GM19240 (cell line): Measurements from ENCODE around the gene DUOX2.
"Not testable (repeated sequence)": the region's sequence is repeated elsewhere in the genome, so short reads cannot be mapped to it uniquely, and the experiment has no call there.

ENCODE experiments used
- DNase-seq: peaks from one replicate; pipeline ENCODE4 v3.0.0; 2011; ENCODE audit warnings: low spot score; ENCODE audit not compliant: insufficient read length

Gene DUOX2

DNA sequence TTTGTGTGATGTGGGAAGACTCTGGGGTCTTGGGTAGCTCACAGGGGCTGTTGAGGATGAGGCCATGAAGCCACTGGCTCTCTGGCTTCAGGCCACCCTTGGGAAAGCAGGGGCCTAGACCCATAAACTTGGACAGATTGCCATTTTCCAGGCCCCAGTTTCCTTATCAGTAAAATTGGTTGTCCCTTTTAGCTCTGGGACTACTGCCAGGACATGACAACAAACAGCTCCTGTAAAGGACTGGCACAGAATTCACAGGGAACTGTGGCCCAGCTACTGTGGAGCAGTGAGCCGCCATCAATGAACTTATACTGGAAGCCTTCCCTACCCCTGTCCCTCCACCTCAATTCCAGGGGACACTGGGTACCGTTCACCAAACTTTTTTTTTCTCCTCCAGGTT lies 36.6 kb downstream of the DUOX2 start:
- DNase-seq = not testable (repeated sequence)

GRCh38 chr15:45075440-45076320 lies 38.3 kb downstream of the DUOX2 start:
- DNase-seq = not testable (repeated sequence)

DNA sequence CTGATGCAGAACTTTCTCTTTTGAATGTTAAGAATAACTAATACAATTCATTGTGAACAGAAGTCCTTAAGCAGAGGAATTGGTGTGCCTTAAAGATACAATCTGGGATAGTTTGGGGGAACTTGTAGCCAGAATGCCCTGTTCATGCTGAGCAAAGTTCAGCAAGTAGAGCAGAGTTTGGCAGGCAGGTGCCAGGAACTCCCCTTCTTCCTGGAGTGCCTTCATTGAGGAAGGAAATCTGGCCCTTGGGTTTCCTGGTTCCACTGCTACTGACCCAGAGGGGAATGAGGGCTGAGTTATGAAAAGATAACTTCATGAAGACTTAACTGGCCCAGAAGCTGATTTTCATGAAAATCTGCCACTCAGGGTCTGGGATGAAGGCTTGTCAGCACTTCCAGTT lies 40.4 kb downstream of the DUOX2 start:
- not testable (repeated sequence) for DNase-seq

DNA sequence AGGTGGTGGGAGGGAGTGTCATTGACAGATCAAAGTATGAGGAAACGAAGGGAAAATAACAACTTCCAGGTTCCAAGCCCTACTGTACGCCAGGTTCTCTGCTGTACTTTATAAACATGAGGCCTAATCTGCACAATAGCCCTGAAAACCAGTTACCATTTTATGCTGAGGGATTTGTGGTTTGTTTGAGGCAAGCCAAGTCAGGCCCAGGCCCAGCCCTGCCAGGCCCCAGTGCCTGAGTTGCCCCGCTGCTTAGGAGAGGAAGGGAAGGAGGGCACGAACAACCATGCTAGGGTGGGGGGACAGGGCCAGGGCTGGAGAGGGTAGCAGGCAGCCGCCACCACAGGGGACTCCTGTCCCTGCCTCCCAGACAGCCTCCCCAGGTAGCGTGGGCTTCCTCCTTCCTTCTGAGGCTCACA lies 44.0 kb downstream of the DUOX2 start:
- not testable (repeated sequence) for DNase-seq

- DNase-seq = no peak
Measured at GRCh38 chr15:45064386-45064785, 49.6 kb downstream of the DUOX2 start.

DNA sequence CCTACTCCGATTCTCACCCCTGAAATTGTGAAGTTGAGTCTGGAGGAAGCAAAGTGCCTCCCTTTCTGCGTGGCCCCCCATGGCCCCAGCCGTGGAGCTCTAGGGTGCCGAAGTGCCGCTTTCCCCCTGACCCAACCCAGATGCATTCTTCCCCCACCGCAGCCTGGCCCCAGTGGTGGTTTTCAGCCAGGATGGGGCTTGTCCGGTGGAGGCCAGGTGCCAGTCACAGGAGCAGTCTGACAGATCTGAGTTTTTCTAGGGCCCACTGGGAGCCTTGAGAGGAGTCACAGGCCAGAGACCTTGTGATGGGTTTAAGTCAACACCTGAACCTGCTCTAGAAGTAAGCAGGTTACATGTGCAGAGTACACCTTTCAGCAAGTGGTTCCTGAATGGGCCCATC lies 51.7 kb downstream of the DUOX2 start:
- not testable (repeated sequence) for DNase-seq

DNA sequence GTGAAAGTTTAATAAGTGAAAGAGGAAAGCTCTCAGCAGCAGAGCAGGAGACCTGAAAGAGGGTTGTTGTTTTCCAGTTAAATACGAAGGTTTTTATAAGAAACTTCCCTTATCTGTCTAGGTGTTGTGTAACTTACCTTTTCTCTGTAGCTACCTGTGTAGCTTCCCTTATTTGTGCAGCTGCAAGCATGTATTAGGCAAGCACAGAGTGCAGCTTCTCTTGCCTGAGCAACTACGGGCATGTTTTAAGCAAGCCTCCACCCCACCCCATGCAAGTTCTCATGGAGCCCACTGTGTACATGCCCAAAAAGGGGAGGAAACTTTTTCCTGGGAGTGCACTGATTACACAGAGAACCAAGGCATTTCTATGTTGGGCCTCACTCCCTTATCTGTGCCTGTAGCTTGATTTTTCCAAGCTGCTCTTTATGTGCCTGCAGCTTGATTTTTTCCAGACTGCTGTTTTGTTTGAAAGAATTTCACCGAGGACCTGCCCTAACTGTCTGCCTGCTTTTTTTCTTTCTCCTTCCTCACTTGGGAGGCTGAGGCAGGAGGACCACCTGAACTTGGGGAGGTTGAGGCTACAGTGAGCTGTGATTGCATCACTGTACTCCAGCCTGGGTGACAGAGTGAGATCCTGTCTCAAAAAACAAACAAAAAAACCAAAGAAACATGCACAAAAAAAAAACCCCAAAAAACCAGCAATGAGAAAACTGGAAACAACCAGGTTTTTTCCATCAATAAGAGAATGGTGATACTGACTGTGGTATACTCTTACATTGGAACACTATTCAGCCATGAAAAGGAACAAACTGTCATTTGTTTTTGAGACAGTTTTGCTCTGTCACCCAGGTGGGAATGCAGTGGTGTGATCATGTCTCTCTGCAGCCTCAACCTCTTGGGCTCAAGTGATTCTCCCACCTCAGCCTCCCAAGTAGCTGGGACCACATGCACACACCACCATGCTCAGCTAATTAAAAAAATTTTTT lies 55.0 kb downstream of the DUOX2 start:
- not testable (repeated sequence) for DNase-seq

DNA sequence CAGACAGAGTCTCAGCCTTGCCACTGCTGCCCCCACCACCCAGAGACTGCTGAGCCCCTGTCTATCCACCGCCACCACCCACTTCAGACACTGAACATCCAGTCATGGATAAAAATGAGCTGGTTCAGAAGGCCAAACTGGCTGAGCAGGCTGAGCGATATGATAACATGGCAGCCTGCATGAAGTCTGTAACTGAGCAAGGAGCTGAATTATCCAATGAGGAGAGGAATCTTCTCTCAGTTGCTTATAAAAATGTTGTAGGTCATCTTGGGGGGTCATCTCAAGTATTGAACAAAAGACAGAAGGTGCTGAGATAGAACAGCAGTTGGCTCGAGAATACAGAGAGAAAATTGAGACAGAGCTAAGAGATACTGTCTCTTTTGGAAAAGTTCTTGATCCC lies 61.3 kb downstream of the DUOX2 start:
- not testable (repeated sequence) for DNase-seq

DNA sequence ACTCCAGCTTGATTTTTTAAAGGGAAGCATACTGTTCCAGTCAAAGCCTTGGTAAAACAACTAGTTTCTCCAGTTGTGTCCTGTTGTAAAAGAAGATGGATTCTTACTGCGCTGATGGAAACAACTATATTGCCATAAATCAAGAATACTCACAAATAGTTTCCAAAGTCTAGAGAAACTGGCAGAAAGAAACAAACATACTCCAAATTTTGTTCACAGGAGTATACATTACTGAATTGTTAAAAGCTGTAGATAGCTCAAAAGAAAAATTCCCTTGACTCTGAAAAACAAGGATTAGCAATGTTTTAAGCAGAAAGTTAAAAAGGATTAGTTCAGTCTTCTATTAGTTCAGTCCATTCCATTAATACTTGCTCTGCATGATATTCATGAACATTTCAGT lies 63.4 kb downstream of the DUOX2 start:
- no peak for DNase-seq

GRCh38 chr15:45048794-45049631 lies 65.0 kb downstream of the DUOX2 start:
- DNase-seq = no peak

DNA sequence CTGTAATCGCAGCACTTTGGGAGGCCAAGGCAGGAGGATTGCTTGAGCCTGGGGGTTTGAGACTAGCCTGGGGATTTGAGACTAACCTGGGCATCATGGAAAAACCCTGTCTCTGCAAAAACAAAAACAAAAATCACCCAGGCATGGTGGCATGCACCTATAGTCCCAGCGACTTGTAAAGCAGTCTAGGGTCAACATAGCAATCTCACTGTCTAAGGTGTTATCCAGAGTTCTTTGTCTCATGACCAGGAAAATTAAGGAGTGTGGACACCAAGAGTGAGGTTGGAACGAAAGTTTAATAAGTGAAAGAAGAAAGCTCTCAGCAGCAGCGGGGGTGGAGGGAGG lies 65.6 kb downstream of the DUOX2 start:
- DNase-seq = not testable (repeated sequence)

GRCh38 chr15:45044270-45044669 lies 69.7 kb downstream of the DUOX2 start:
- not testable (repeated sequence) for DNase-seq

- DNase-seq = not testable (repeated sequence)
Measured at GRCh38 chr15:45042859-45043258, 71.1 kb downstream of the DUOX2 start.
